Epithelial cell of proximal tubule (primary cell): Measurements from ENCODE around the gene DAO. TPM values are rescaled to one million over a fixed set of nuclear protein-coding genes. Genes with fewer than 3 reads are reported as not detected.

Source experiments
- DNase-seq: peaks from one replicate; pipeline ENCODE4 v3.0.0-alpha.2; 2011; ENCODE audit warnings: low read depth
- H3K4me3 ChIP-seq: 2 replicates; pipeline ENCODE4 v1.5.1; 2011; ENCODE audit warnings: low read depth, mild to moderate bottlenecking, low read length
- total RNA-seq: library from RNA; depleted of rRNA; stranded (reverse); fragments of >200 nt; gene quantifications from 2 replicates; pipeline ENCODE4 v1.2.3, GENCODE V29; 2015
- TF ChIP-seq, protein P1 (sequence below): conservative IDR thresholded peaks from 2 replicates; pipeline ENCODE4 v1.5.1; 2012; ENCODE audit warnings: low read depth, mild to moderate bottlenecking, low read length

The DAO gene
- total RNA-seq, 1 donor from 2014 or later = not detected

DNA sequence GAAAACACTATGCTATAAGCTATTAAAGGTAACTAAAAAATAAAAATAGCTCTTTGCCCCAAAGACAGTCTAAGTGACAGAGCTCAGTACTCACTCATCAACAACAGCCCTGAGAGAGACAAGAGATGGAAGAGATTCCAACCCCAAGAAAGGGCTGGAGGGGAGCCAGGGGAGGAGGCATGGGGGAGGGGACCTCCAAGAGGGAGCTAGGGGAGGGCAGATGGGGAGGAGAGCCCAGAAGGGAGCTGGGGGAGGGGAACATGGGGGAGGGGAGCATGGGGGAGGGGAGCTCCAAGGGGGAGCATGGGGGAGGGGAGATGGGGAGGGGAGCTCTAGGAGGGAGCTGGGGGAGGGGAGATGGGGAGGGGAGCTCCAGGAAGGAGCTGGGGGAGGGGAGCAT is 30.2 kb upstream of the DAO start:
- H3K4me3 ChIP-seq = no peak overlapping the region
- no peak for DNase-seq
- TF ChIP-seq, protein P1, sequence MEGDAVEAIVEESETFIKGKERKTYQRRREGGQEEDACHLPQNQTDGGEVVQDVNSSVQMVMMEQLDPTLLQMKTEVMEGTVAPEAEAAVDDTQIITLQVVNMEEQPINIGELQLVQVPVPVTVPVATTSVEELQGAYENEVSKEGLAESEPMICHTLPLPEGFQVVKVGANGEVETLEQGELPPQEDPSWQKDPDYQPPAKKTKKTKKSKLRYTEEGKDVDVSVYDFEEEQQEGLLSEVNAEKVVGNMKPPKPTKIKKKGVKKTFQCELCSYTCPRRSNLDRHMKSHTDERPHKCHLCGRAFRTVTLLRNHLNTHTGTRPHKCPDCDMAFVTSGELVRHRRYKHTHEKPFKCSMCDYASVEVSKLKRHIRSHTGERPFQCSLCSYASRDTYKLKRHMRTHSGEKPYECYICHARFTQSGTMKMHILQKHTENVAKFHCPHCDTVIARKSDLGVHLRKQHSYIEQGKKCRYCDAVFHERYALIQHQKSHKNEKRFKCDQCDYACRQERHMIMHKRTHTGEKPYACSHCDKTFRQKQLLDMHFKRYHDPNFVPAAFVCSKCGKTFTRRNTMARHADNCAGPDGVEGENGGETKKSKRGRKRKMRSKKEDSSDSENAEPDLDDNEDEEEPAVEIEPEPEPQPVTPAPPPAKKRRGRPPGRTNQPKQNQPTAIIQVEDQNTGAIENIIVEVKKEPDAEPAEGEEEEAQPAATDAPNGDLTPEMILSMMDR = no peak

DNA sequence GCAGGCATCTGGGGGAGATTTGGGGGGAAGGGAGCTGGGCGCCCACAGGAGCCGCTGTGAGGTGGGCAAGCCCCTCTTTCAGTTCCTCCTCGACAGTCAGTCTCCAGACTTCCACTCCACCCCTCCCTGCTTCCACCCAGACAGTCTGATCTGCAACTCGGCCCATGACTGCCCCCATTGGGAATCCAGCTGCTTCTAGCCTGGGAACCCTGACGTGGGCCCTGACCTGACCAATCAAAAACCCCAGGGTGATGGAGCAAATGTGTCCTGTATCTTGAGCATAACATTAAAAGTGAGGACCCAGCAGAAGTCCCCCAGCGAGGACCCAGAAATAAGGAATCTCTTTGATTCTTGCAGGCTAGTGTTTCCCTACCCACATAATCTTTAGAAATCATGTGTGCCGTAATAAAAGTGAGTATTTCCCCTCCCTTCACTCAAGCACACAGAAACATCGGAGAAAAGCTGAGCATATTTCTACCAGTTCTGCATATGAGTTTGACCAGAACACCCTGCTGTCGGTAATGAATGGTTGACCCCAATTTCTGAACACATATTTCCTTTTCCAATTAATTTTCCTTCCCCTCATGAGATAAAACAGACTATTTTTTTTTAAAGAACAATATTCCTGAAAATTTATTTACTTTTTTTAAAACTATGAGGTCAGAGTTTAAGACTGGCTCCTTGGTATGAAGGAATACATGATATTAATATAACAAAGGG is 28.9 kb upstream of the DAO start:
- no peak for DNase-seq
- TF ChIP-seq, protein P1 = no peak
- H3K4me3 ChIP-seq = no peak overlapping the region

DNA sequence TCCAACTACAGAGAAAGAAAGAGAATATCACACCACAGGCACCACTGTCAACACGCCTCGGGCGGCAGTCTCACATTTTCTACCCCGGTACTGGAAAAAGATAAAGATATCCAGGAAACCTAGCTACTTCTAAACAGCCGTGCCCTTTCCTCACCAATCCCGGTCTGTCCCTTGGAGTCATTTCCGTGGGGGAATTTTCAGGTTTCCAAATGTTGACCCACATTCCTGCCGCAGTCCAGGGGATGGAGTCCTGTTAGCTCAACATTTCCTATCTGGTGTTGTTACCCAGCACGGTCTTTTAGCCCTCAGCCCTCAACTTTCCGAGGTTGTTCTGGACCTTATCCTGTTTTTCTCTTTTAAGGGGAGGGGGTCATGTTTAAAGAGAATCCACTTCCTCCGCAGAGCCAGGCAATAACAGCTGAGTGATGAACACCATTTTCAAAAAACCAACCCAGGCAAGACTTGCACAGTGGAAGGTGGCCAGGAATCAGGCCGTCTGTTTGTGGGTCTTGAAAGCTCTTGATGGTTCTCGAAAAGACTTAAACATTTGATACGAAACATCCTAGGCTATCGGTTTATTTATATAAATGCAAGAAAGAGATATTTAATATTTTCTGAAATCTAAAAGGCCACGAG is 27.1 kb upstream of the DAO start:
- no peak for DNase-seq
- no peak overlapping the region for H3K4me3 ChIP-seq
- TF ChIP-seq, protein P1 = no peak

DNA sequence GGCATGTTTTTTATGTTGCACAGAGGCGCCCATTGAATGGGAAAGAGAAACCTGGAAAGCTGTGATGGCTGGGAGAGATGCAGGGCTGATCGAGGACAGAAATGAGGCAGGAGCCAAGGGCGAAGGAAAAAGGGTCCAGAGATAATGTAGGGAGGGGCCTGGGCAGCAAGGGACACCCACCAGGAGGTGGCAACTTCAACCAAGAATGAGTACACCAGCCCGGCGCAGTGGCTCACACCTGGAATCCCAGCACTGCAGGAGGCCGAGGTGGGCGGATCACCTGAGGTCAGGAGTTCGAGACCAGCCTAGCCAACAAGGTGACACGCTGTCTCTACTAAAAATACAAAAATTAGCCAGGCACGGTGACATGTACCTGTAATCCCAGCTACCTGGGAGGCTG is 26.5 kb upstream of the DAO start:
- no peak overlapping the region for H3K4me3 ChIP-seq
- TF ChIP-seq, protein P1 = no peak
- DNase-seq = no peak

DNA sequence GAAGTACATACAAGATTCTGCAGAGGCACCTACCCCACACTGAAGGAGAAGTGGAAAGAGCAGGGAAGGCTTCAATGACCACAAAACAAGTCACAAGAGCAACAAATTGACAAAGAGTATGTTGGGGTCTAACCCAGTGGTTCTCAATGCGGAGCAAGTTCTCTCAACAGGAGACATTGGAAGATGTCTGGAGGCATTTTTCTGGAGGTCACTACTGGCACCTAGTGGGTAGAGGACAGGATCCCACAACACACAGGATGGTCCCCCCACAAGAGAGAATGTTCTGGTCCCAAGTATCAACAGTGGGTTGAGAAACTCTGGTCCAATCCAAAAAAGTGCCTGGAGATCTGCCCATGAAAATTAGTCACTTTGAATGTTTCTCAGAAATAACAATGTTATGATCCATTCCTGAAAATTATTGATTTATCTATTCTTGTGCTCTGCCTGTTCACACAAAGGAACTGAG is 25.9 kb upstream of the DAO start:
- TF ChIP-seq, protein P1 = peak; percentile 60
- H3K4me3 ChIP-seq = no peak overlapping the region
- DNase-seq = peak; percentile 57

DNA sequence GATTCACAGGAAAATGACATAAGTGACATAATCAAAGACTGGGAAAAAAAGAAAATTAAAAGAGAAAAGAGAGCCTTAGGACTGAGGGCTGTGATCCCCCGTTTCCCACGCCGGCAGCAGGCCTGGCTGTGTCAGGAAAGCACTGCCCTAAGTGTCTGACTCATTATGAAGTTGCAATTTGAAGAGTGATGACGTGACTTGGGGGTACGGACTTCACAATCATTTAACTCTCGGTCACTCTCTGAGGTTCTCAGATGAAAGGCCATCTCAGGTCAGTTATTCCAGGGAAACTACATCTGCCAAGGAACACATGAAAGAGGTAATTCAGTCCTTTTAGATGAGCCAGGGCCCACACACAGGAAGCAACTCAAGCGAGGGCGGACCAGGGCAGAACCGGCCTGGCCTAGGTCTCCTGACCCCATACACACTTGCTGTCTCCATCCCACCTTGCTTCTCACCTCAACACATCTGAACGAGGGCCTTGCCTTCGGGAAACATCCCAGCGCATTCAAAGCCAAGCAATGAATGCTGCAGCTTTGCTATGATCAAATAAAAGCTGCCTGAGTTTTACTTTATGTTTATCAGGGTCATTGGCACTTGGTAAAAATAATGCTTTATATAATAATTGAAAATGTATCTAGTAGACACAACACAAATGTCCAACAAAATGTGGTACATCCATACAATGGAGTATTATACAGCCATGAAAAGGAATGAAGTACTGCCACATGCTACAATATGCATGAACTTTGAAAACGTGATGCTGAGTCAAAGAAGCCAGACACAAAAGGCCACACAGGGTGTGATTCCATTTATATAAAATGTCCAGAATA is 25.2 kb upstream of the DAO start:
- peak; percentile 96 for DNase-seq
- H3K4me3 ChIP-seq = no peak overlapping the region
- TF ChIP-seq, protein P1 = no peak
